OCI-LY7 (cell line): ENCODE measurements around the gene IGSF21. TPM values are rescaled to one million over a fixed set of nuclear protein-coding genes. Genes with fewer than 3 reads are reported as not detected.

Experiments
- BruUV-seq: library from RNA; stranded (reverse); fragments of 400-500 nt; replicated peaks from 2 replicates; lab custom pipeline; 2021; lab: Mats Ljungman, UMichigan
- CTCF ChIA-PET: fragments of 300-600 bp; sonication (Branson Sonifier 250); formaldehyde crosslinking; loops from one replicate; lab custom pipeline; 2022; ENCODE audit warnings: antibody characterized with exemption; ENCODE audit not compliant: unreplicated experiment; lab: Charles Lee
- POLR2A ChIA-PET: fragments of 300-600 bp; sonication (Branson Sonifier 250); formaldehyde crosslinking; loops from one replicate; lab custom pipeline; 2022; ENCODE audit warnings: antibody characterized with exemption; lab: Charles Lee
- DNase-seq: peaks from one replicate; pipeline ENCODE4 v3.0.0-alpha.2; 2015; ENCODE audit warnings: low spot score
- H2AFZ ChIP-seq: fragments of 200-600 bp; sonication (generic), shearing (Covaris generic); 2 replicates; pipeline ENCODE4 v1.6.1; 2014; ENCODE audit warnings: mild to moderate bottlenecking, antibody characterized with exemption, low read length, moderate library complexity
- H3K27ac ChIP-seq: fragments of 200-600 bp; sonication (generic); 2 replicates; pipeline ENCODE4 v1.5.1; 2014; ENCODE audit warnings: mixed run types, low read depth, mild to moderate bottlenecking, moderate library complexity, low read length, inconsistent platforms; ENCODE audit not compliant: poor library complexity, severe bottlenecking
- H3K36me3 ChIP-seq: fragments of 200-600 bp; sonication (generic); 2 replicates; pipeline ENCODE4 v1.6.1; 2014; ENCODE audit warnings: mild to moderate bottlenecking, antibody characterized with exemption, low read length, moderate library complexity, mixed read lengths; ENCODE audit not compliant: insufficient read depth
- H3K4me1 ChIP-seq: fragments of 200-600 bp; sonication (generic); 2 replicates; pipeline ENCODE4 v1.5.1; 2014; ENCODE audit warnings: mild to moderate bottlenecking, low read length; ENCODE audit not compliant: insufficient read depth, poor library complexity, severe bottlenecking
- H3K4me2 ChIP-seq: fragments of 200-600 bp; sonication (generic); 2 replicates; pipeline ENCODE4 v1.6.1; 2014; ENCODE audit warnings: mild to moderate bottlenecking, low read length
- H3K4me3 ChIP-seq: fragments of 200-600 bp; sonication (generic); 2 replicates; pipeline ENCODE4 v1.5.1; 2014; ENCODE audit warnings: mild to moderate bottlenecking, low read depth, low read length; ENCODE audit not compliant: poor library complexity, severe bottlenecking
- H3K79me2 ChIP-seq: fragments of 200-600 bp; sonication (generic); 2 replicates; pipeline ENCODE4 v1.6.1; 2016; ENCODE audit warnings: low read depth, mild to moderate bottlenecking, low read length, moderate library complexity, mixed read lengths; ENCODE audit not compliant: insufficient read depth
- H3K9me2 ChIP-seq: fragments of 200-600 bp; sonication (generic); 2 replicates; pipeline ENCODE4 v1.6.1; 2016; ENCODE audit warnings: mild to moderate bottlenecking, low read length, mixed read lengths; ENCODE audit not compliant: insufficient read depth
- H3K9me3 ChIP-seq: fragments of 200-600 bp; sonication (generic); 2 replicates; pipeline ENCODE4 v1.6.1; 2014; ENCODE audit warnings: mild to moderate bottlenecking, mixed run types, low read length, mixed read lengths
- H4K20me1 ChIP-seq: fragments of 200-600 bp; sonication (generic); 2 replicates; pipeline ENCODE4 v1.6.1; 2014; ENCODE audit warnings: mild to moderate bottlenecking, antibody characterized with exemption, low read length, moderate library complexity, mixed read lengths; ENCODE audit not compliant: insufficient read depth
- CTCF ChIP-seq: fragments of 200-600 bp; sonication (generic); conservative IDR thresholded peaks from 2 replicates; pipeline ENCODE4 v1.5.1; 2014; ENCODE audit warnings: mild to moderate bottlenecking, antibody characterized with exemption, low read length, moderate library complexity, mixed read lengths
- EZH2phosphoT487 ChIP-seq: fragments of 200-600 bp; sonication (generic); IDR thresholded peaks from 2 replicates; pipeline ENCODE4 v1.6.1; 2018; ENCODE audit warnings: low read depth, borderline replicate concordance, mild to moderate bottlenecking, mixed run types, antibody characterized with exemption, low read length, moderate library complexity, mixed read lengths
- intact Hi-C: fragments of 100-400 bp; cut with micrococcal nuclease; formaldehyde crosslinking; loops from one replicate; pipeline ENCODE4 v1.10.0; 2022; ENCODE audit not compliant: unreplicated experiment
- total RNA-seq, 2 experiments: library from RNA; depleted of rRNA in 1 of 2; stranded (reverse); fragments of >200 nt in 1 of 2; shearing (Covaris generic) in 1 of 2; gene quantifications; 2 replicates each; pipeline ENCODE4 v1.2.3, GENCODE V29; 2014 to 2022

The IGSF21 gene
- total RNA-seq, 2 experiments from 2014 or later = 0.17 TPM; not detected in 1

- Histone ChIP-seq H3K4me2 (no peak overlapping the region), H2AFZ (no peak overlapping the region), H3K9me3 (no peaks in the 10 kb centered on the region), H3K4me1 (no peaks in the 10 kb centered on the region), H4K20me1 (no peaks in the 10 kb centered on the region), H3K36me3 (no peaks in the 10 kb centered on the region), H3K27ac (no peak overlapping the region), H3K79me2 (no peaks in the 10 kb centered on the region), H3K9me2 (no peaks in the 10 kb centered on the region), H3K4me3 (no peak overlapping the region)
- no peak for DNase-seq
- CTCF ChIA-PET = no interaction called here
- POLR2A ChIA-PET = no interaction called here
- intact Hi-C loops = no loop called here
- TF ChIP-seq CTCF (no peak), EZH2phosphoT487 (no peak)
- BruUV-seq = no TSS peak
Observed at GRCh38 chr1:18144916-18145647, 37.5 kb downstream of the IGSF21 start.

GRCh38 chr1:18145851-18146618, 38.4 kb downstream of the IGSF21 start:
- no TSS peak for BruUV-seq
- DNase-seq = no peak
- no peak overlapping the region for H3K4me3 ChIP-seq
- no peak overlapping the region for H3K27ac ChIP-seq
- H3K9me3 ChIP-seq = no peaks in the 10 kb centered on the region
- H3K79me2 ChIP-seq = no peaks in the 10 kb centered on the region
- no peaks in the 10 kb centered on the region for H3K4me1 ChIP-seq
- POLR2A ChIA-PET = no interaction called here
- H2AFZ ChIP-seq = no peak overlapping the region
- intact Hi-C loops = no loop called here
- TF ChIP-seq CTCF = no peak
- no peak for TF ChIP-seq EZH2phosphoT487
- CTCF ChIA-PET = no interaction called here
- H3K36me3 ChIP-seq = no peaks in the 10 kb centered on the region
- no peaks in the 10 kb centered on the region for H3K9me2 ChIP-seq
- no peaks in the 10 kb centered on the region for H4K20me1 ChIP-seq
- no peak overlapping the region for H3K4me2 ChIP-seq

GRCh38 chr1:18146886-18147285, 39.3 kb downstream of the IGSF21 start:
- Histone ChIP-seq H2AFZ (no peak overlapping the region), H3K9me3 (no peaks in the 10 kb centered on the region), H3K4me2 (no peak overlapping the region), H3K36me3 (no peaks in the 10 kb centered on the region), H3K4me1 (no peaks in the 10 kb centered on the region), H3K9me2 (no peaks in the 10 kb centered on the region), H3K27ac (no peak overlapping the region), H3K79me2 (no peaks in the 10 kb centered on the region), H4K20me1 (no peaks in the 10 kb centered on the region), H3K4me3 (no peak overlapping the region)
- ChIA-PET POLR2A (no interaction called here), CTCF (no interaction called here)
- TF ChIP-seq CTCF (no peak), EZH2phosphoT487 (no peak)
- intact Hi-C loops = no loop called here
- DNase-seq = no peak
- BruUV-seq = no TSS peak
